Measurements from ENCODE around the gene CEACAM18. TPM values are rescaled to one million over a fixed set of nuclear protein-coding genes. Genes with fewer than 3 reads are reported as not detected.

CEACAM18 gene
- total and polyA plus RNA-seq, 2 donors (not counting 1 experiment from before 2014, with no cell fraction given) = not detected

- Mint-ChIP-seq H3K4me3 (no peak overlapping the region), H3K27ac (no peak overlapping the region), H3K4me1 (no peaks in the 10 kb centered on the region), H3K9me3 (ENCODE audit: insufficient read depth) (no peaks in the 10 kb centered on the region), H3K27me3 (peaks cover 8% of the 10 kb centered on the region)
- ATAC-seq (ENCODE audit: low read depth) (no peak), DNase-seq (no peak)
- no peaks in the 10 kb centered on the region for H4K20me1 ChIP-seq (ENCODE audit: control insufficient read depth, insufficient read depth, low read length, poor library complexity, severe bottlenecking)
- no peaks in the 10 kb centered on the region for H3K4me1 ChIP-seq (ENCODE audit: control insufficient read depth in 2 of 2, insufficient read depth in 2 of 2, low read length in 2 of 2)
- no peak overlapping the region for H3K4me3 ChIP-seq (ENCODE audit: control extremely low read depth in 1 of 5, extremely low read depth in 1 of 5, insufficient read depth in 1 of 5, low read depth in 2 of 5, low read length in 4 of 5)
- H3K4me2 ChIP-seq (replicated peaks; ENCODE audit: low read depth, low read length, poor library complexity, severe bottlenecking) = no peak overlapping the region
- intact Hi-C loops (cut with micrococcal nuclease) = no loop called here
- ChIA-PET POLR2A (no interaction called here), CTCF (interaction anchor here (1.5 kb wide), 1 partner anchor 9 kb away, joined by 5 read pairs; no protein-coding TSS in a partner anchor)
- H3K79me2 ChIP-seq (ENCODE audit: control insufficient read depth, insufficient read depth, low read length) = no peaks in the 10 kb centered on the region
- no peak overlapping the region for H2AFZ ChIP-seq (ENCODE audit: insufficient read depth, low read depth, low read length, poor library complexity, severe bottlenecking)
- H3K27me3 ChIP-seq (replicated peaks in 1 of 4; ENCODE audit: control extremely low read depth in 1 of 4, control insufficient read depth in 3 of 4, insufficient read depth in 4 of 4, low read length in 3 of 4) = peaks cover 0 to 8% (median 1%) of the 10 kb centered on the region in 4 experiments
- TF ChIP-seq EZH2 (IDR thresholded peaks at IDR 0.05; ENCODE audit: borderline replicate concordance, insufficient read depth, low read depth, low read length, poor library complexity, severe bottlenecking) = no peak
- no peak for TF ChIP-seq CTCF (IDR thresholded peaks at IDR 0.05)
- H3K27ac ChIP-seq (ENCODE audit: low read length in 2 of 2) = no peak overlapping the region
- H3K36me3 ChIP-seq (replicated peaks in 1 of 2; ENCODE audit: control extremely low read depth in 1 of 2, control insufficient read depth in 1 of 2, extremely low read depth in 1 of 2, insufficient read depth in 2 of 2, low read length in 1 of 2) = no peaks in the 10 kb centered on the region
- WGBS (ENCODE audit: insufficient coverage) = no CpG with 5 or more reads among the region's 3 CpGs
- no peaks in the 10 kb centered on the region for H3K9me3 ChIP-seq (ENCODE audit: control extremely low read depth in 1 of 3, control insufficient read depth in 2 of 3, insufficient read depth in 1 of 3, low read length in 2 of 3)
- H3K9ac ChIP-seq (ENCODE audit: low read length) = no peak overlapping the region
These were observed 48.1 kb upstream of the CEACAM18 start for GRCh38 chr19:51430221-51430620.

- Histone ChIP-seq H3K27ac (ENCODE audit: low read length in 2 of 2) (no peak overlapping the region), H3K79me2 (ENCODE audit: control insufficient read depth, insufficient read depth, low read length) (no peaks in the 10 kb centered on the region), H3K4me2 (replicated peaks; ENCODE audit: low read depth, low read length, poor library complexity, severe bottlenecking) (no peak overlapping the region), H3K36me3 (replicated peaks in 1 of 2; ENCODE audit: control extremely low read depth in 1 of 2, control insufficient read depth in 1 of 2, extremely low read depth in 1 of 2, insufficient read depth in 2 of 2, low read length in 1 of 2) (no peaks in the 10 kb centered on the region), H3K4me3 (ENCODE audit: control extremely low read depth in 1 of 5, extremely low read depth in 1 of 5, insufficient read depth in 1 of 5, low read depth in 2 of 5, low read length in 4 of 5) (no peak overlapping the region), H3K4me1 (ENCODE audit: control insufficient read depth in 2 of 2, insufficient read depth in 2 of 2, low read length in 2 of 2) (no peaks in the 10 kb centered on the region), H3K9ac (ENCODE audit: low read length) (no peak overlapping the region), H4K20me1 (ENCODE audit: control insufficient read depth, insufficient read depth, low read length, poor library complexity, severe bottlenecking) (no peaks in the 10 kb centered on the region), H2AFZ (ENCODE audit: insufficient read depth, low read depth, low read length, poor library complexity, severe bottlenecking) (no peak overlapping the region), H3K9me3 (ENCODE audit: control extremely low read depth in 1 of 3, control insufficient read depth in 2 of 3, insufficient read depth in 1 of 3, low read length in 2 of 3) (no peaks in the 10 kb centered on the region), H3K27me3 (replicated peaks in 1 of 4; ENCODE audit: control extremely low read depth in 1 of 4, control insufficient read depth in 3 of 4, insufficient read depth in 4 of 4, low read length in 3 of 4) (peaks cover 0 to 11% (median 1%) of the 10 kb centered on the region in 4 experiments)
- POLR2A ChIA-PET = no interaction called here
- intact Hi-C loops (cut with micrococcal nuclease) = no loop called here
- CTCF ChIA-PET = no interaction called here
- peaks cover 10% of the 10 kb centered on the region for H3K27me3 Mint-ChIP-seq
- ATAC-seq (ENCODE audit: low read depth) (no peak), DNase-seq (no peak)
- H3K4me3 Mint-ChIP-seq = no peak overlapping the region
- H3K4me1 Mint-ChIP-seq = no peaks in the 10 kb centered on the region
- H3K9me3 Mint-ChIP-seq (ENCODE audit: insufficient read depth) = no peaks in the 10 kb centered on the region
- TF ChIP-seq CTCF (IDR thresholded peaks at IDR 0.05) (no peak), EZH2 (IDR thresholded peaks at IDR 0.05; ENCODE audit: borderline replicate concordance, insufficient read depth, low read depth, low read length, poor library complexity, severe bottlenecking) (no peak)
- WGBS (ENCODE audit: insufficient coverage) = 33% methylated on average over 1 of the region's 3 CpGs
- no peak overlapping the region for H3K27ac Mint-ChIP-seq
These were observed 47.2 kb upstream of the CEACAM18 start for GRCh38 chr19:51431124-51431523.

Measured in B cell (primary cell).